GM12874 (cell line): ENCODE results near the gene ANO2.
A peak's percentile ranks its signal among the peaks of the same experiment; 100 is the strongest.

Source experiments
- CTCF ChIP-seq: IDR thresholded peaks from 2 replicates; pipeline ENCODE4 v1.5.1; 2011; ENCODE audit warnings: low read depth, mild to moderate bottlenecking, control low read depth, low read length, moderate library complexity; ENCODE audit not compliant: insufficient read depth

The ANO2 gene

GRCh38 chr12:5914387-5915149 is 30.5 kb downstream of the ANO2 start:
- TF ChIP-seq CTCF, result no peak

GRCh38 chr12:5913387-5913786 is 31.7 kb downstream of the ANO2 start:
- no peak for TF ChIP-seq CTCF

- peak; percentile 44; the same call in 1 of the 2 replicates for TF ChIP-seq CTCF
Measured at GRCh38 chr12:5912437-5913334, 32.4 kb downstream of the ANO2 start.

GRCh38 chr12:5912011-5912410 is 33.0 kb downstream of the ANO2 start:
- no peak for TF ChIP-seq CTCF

GRCh38 chr12:5910790-5911548 is 34.1 kb downstream of the ANO2 start:
- no peak for TF ChIP-seq CTCF

- no peak for TF ChIP-seq CTCF
Measured at GRCh38 chr12:5909560-5909959, 35.5 kb downstream of the ANO2 start.

GRCh38 chr12:5908251-5908650 is 36.8 kb downstream of the ANO2 start:
- TF ChIP-seq CTCF, result no peak
